ENCODE measurements around the gene CPNE8. TPM values are rescaled to one million over a fixed set of nuclear protein-coding genes. Genes with fewer than 3 reads are reported as not detected.

CPNE8 gene
- polyA plus RNA-seq, 1 donor (not counting 4 experiments of a cell fraction or from before 2014, with no cell fraction given) = 25.7 TPM

DNA sequence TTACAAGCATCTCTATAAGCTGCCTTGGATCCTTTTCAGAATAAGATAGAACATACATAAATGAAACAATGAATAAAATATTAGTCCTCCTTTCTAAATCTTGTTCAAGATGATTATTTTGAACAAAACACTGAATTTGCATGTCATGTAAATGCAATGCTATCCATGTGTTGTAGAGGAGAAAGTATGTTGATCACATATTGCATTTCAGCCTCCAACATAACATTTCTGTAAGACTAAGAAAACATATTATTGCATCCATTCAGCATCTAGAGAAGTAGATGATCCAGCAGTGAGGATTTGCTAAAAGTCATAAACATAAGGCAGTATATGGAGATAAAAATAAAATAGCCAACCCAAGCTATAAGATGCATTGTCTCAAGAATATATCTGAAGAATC lies 172.6 kb downstream of the CPNE8 start:
- no peaks in the 10 kb centered on the region for H3K4me1 ChIP-seq (ENCODE audit: control insufficient read depth, extremely low read depth, insufficient read depth, low read length)
- no peak overlapping the region for H3K27ac ChIP-seq (ENCODE audit: control insufficient read depth, insufficient read depth, low read length)
- H3K36me3 ChIP-seq (ENCODE audit: control insufficient read depth in 2 of 2, extremely low read depth in 1 of 2, insufficient read depth in 2 of 2, low read length in 2 of 2) = no peaks in the 10 kb centered on the region
- H3K9ac ChIP-seq (ENCODE audit: control insufficient read depth, extremely low read depth, insufficient read depth, low read length) = no peak overlapping the region
- H3K79me2 ChIP-seq (ENCODE audit: control insufficient read depth, insufficient read depth, low read length) = no peaks in the 10 kb centered on the region
- H3K4me2 ChIP-seq (ENCODE audit: control insufficient read depth, extremely low read depth, insufficient read depth, low read depth, low read length) = no peak overlapping the region
- FAIRE-seq = no peak
- dilution Hi-C loops (cut with MboI; ENCODE audit: extremely low pct_ligation_motif_present, low sequenced_read_pairs) = no loop called here
- no peak overlapping the region for H2AFZ ChIP-seq (ENCODE audit: control insufficient read depth, low read length)
- H3K4me3 ChIP-seq (ENCODE audit: control insufficient read depth in 2 of 3, extremely low read depth in 1 of 3, insufficient read depth in 2 of 3, low read depth in 1 of 3, low read length in 3 of 3) = no peak overlapping the region
- no peak for DNase-seq (ENCODE audit: low read depth, low spot score)
- H3K9me3 ChIP-seq (ENCODE audit: control insufficient read depth, low read depth, low read length) = no peaks in the 10 kb centered on the region
- no peaks in the 10 kb centered on the region for H4K20me1 ChIP-seq (ENCODE audit: control insufficient read depth, extremely low read depth, insufficient read depth, low read length)
- no peaks in the 10 kb centered on the region for H3K27me3 ChIP-seq (ENCODE audit: control insufficient read depth, extremely low read depth, insufficient read depth, low read length)
- H3K9me1 ChIP-seq (ENCODE audit: control insufficient read depth, extremely low read depth, insufficient read depth, low read length) = no peaks in the 10 kb centered on the region
- TF ChIP-seq EZH2 (IDR thresholded peaks at IDR 0.05; ENCODE audit: low read length) = no peak
- TF ChIP-seq, protein P1, sequence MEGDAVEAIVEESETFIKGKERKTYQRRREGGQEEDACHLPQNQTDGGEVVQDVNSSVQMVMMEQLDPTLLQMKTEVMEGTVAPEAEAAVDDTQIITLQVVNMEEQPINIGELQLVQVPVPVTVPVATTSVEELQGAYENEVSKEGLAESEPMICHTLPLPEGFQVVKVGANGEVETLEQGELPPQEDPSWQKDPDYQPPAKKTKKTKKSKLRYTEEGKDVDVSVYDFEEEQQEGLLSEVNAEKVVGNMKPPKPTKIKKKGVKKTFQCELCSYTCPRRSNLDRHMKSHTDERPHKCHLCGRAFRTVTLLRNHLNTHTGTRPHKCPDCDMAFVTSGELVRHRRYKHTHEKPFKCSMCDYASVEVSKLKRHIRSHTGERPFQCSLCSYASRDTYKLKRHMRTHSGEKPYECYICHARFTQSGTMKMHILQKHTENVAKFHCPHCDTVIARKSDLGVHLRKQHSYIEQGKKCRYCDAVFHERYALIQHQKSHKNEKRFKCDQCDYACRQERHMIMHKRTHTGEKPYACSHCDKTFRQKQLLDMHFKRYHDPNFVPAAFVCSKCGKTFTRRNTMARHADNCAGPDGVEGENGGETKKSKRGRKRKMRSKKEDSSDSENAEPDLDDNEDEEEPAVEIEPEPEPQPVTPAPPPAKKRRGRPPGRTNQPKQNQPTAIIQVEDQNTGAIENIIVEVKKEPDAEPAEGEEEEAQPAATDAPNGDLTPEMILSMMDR (optimal IDR thresholded peaks at IDR 0.05 in 1 of 3, IDR thresholded peaks at IDR 0.05 in 1 of 3, conservative IDR thresholded peaks at IDR 0.05 in 1 of 3; ENCODE audit: extremely low read depth in 1 of 3, insufficient read depth in 2 of 3, low read length in 3 of 3) = no peak

DNA sequence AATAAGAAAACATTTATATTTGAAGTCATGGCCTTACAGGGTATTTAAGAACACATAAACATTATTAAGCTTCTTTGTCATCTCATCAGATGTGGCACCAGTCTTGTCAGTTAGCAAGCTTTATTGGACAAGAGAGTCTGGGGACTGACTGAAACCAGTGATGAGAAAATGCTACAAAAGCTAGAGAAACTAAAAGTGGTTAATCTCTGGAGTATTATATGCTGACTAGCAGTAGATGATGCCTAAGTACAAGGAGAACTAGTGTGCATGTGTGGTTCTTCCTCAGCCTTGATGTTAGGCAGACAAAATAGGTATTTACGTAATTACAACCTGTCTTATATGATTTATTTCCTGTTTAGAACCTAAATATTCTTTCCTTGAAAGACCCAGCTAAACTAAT lies 176.5 kb downstream of the CPNE8 start:
- dilution Hi-C loops (cut with MboI; ENCODE audit: extremely low pct_ligation_motif_present, low sequenced_read_pairs) = no loop called here
- Histone ChIP-seq H2AFZ (ENCODE audit: control insufficient read depth, low read length) (no peak overlapping the region), H3K9ac (ENCODE audit: control insufficient read depth, extremely low read depth, insufficient read depth, low read length) (no peak overlapping the region)

More for the DNA sequence above, 176.5 kb downstream of the CPNE8 start:
- H3K79me2 ChIP-seq (ENCODE audit: control insufficient read depth, insufficient read depth, low read length) = no peaks in the 10 kb centered on the region
- DNase-seq (ENCODE audit: low read depth, low spot score) = no peak
- TF ChIP-seq EZH2 (IDR thresholded peaks at IDR 0.05; ENCODE audit: low read length) = no peak
- TF ChIP-seq, protein P1 (optimal IDR thresholded peaks at IDR 0.05 in 1 of 3, IDR thresholded peaks at IDR 0.05 in 1 of 3, conservative IDR thresholded peaks at IDR 0.05 in 1 of 3; ENCODE audit: extremely low read depth in 1 of 3, insufficient read depth in 2 of 3, low read length in 3 of 3) = no peak
- H3K27ac ChIP-seq (ENCODE audit: control insufficient read depth, insufficient read depth, low read length) = no peak overlapping the region
- no peaks in the 10 kb centered on the region for H3K27me3 ChIP-seq (ENCODE audit: control insufficient read depth, extremely low read depth, insufficient read depth, low read length)
- no peak for FAIRE-seq
- H3K9me1 ChIP-seq (ENCODE audit: control insufficient read depth, extremely low read depth, insufficient read depth, low read length) = no peaks in the 10 kb centered on the region
- no peak overlapping the region for H3K4me3 ChIP-seq (ENCODE audit: control insufficient read depth in 2 of 3, extremely low read depth in 1 of 3, insufficient read depth in 2 of 3, low read depth in 1 of 3, low read length in 3 of 3)
- H4K20me1 ChIP-seq (ENCODE audit: control insufficient read depth, extremely low read depth, insufficient read depth, low read length) = no peaks in the 10 kb centered on the region
- H3K36me3 ChIP-seq (ENCODE audit: control insufficient read depth in 2 of 2, extremely low read depth in 1 of 2, insufficient read depth in 2 of 2, low read length in 2 of 2) = peaks cover 0 to 2% of the 10 kb centered on the region in 2 experiments
- H3K4me1 ChIP-seq (ENCODE audit: control insufficient read depth, extremely low read depth, insufficient read depth, low read length) = no peaks in the 10 kb centered on the region
- no peaks in the 10 kb centered on the region for H3K9me3 ChIP-seq (ENCODE audit: control insufficient read depth, low read depth, low read length)
- no peak overlapping the region for H3K4me2 ChIP-seq (ENCODE audit: control insufficient read depth, extremely low read depth, insufficient read depth, low read depth, low read length)
